Endothelial cell of umbilical vein (primary cell): Measurements from ENCODE around the gene KIF17. TPM values are rescaled to one million over a fixed set of nuclear protein-coding genes. Genes with fewer than 3 reads are reported as not detected.

Source experiments
- BruUV-seq: library from RNA; stranded (reverse); fragments of 400-500 nt; replicated peaks from 2 replicates; lab custom pipeline; 2021; lab: Mats Ljungman, UMichigan
- CTCF ChIA-PET: fragments of 300-600, 350-600 bp; sonication (Branson Sonifier 250); formaldehyde crosslinking; loops from one replicate; lab custom pipeline; 2021; ENCODE audit warnings: antibody characterized with exemption, inconsistent platforms; lab: Charles Lee
- POLR2A ChIA-PET: fragments of 300-600, 350-600 bp; sonication (Branson Sonifier 250); formaldehyde crosslinking; loops from one replicate; lab custom pipeline; 2021; ENCODE audit warnings: antibody characterized with exemption, inconsistent platforms; lab: Charles Lee
- DNase-seq: peaks from one replicate; pipeline ENCODE4 v3.0.0-alpha.2; 2011; ENCODE audit warnings: low read depth, low spot score
- FAIRE-seq: peaks from 2 replicates; lab custom pipeline; 2011; peaks lifted over from hg19 to GRCh38; lab: Jason Lieb, UNC
- H2AFZ ChIP-seq: 2 replicates; pipeline ENCODE4 v1.6.0; 2012; ENCODE audit warnings: low read depth, low read length, control low read depth, inconsistent platforms
- H3K27ac ChIP-seq: 2 replicates; pipeline ENCODE4 v1.5.1; 2011; ENCODE audit warnings: low read depth, mild to moderate bottlenecking, control low read depth, low read length, moderate library complexity; ENCODE audit not compliant: insufficient read depth
- H3K27me3 ChIP-seq, 2 experiments: 2 replicates each; pipeline versions ENCODE4 v1.6.0 to v1.6.1; 2011; ENCODE audit warnings: low read length in 2 of 2, mixed read lengths in 1 of 2; ENCODE audit not compliant: control insufficient read depth in 2 of 2, insufficient read depth in 2 of 2
- H3K36me3 ChIP-seq, 2 experiments: 2 replicates in 1 of 2; 3 replicates in 1 of 2; pipeline ENCODE4 v1.5.1; 2011; ENCODE audit warnings: low read length in 2 of 2, mild to moderate bottlenecking in 1 of 2, moderate library complexity in 1 of 2; ENCODE audit not compliant: control insufficient read depth in 2 of 2, insufficient read depth in 2 of 2; ENCODE audit errors: extremely low read depth in 1 of 2
- H3K4me1 ChIP-seq: 3 replicates; pipeline ENCODE4 v1.5.1; 2011; ENCODE audit warnings: mild to moderate bottlenecking, low read length; ENCODE audit not compliant: control insufficient read depth, insufficient read depth; ENCODE audit errors: extremely low read depth
- H3K4me2 ChIP-seq: 2 replicates; pipeline ENCODE4 v1.6.1; 2011; ENCODE audit warnings: low read length, control low read depth, mixed read lengths; ENCODE audit not compliant: insufficient read depth
- H3K4me3 ChIP-seq, 3 experiments: fragments of 200-600 bp in 1 of 3; sonication (generic), shearing (Covaris generic) in 1 of 3; replicated peaks in 1 of 3; 2 replicates each; pipeline ENCODE4 v1.5.1; 2011 to 2016; ENCODE audit warnings: control low read depth in 3 of 3, low read length in 3 of 3, mild to moderate bottlenecking in 2 of 3, inconsistent platforms in 1 of 3, low read depth in 1 of 3, moderate library complexity in 1 of 3; ENCODE audit not compliant: insufficient read depth in 1 of 3
- H3K79me2 ChIP-seq: 2 replicates; pipeline ENCODE4 v1.6.0; 2012; ENCODE audit warnings: low read length, inconsistent platforms; ENCODE audit not compliant: control insufficient read depth, insufficient read depth
- H3K9ac ChIP-seq: replicated peaks from 2 replicates; pipeline ENCODE3; 2011; ENCODE audit warnings: low read length, control low read depth; ENCODE audit not compliant: insufficient read depth; ENCODE audit errors: extremely low read depth
- H3K9me1 ChIP-seq: replicated peaks from 3 replicates; pipeline ENCODE4 v1.6.0; 2011; ENCODE audit warnings: mild to moderate bottlenecking, low read length; ENCODE audit not compliant: control insufficient read depth, insufficient read depth; ENCODE audit errors: extremely low read depth
- H3K9me3 ChIP-seq: replicated peaks from 2 replicates; pipeline ENCODE4 v1.5.1; 2012; ENCODE audit warnings: low read length, inconsistent platforms; ENCODE audit not compliant: control insufficient read depth, insufficient read depth
- H4K20me1 ChIP-seq: replicated peaks from 2 replicates; pipeline ENCODE3; 2011; ENCODE audit warnings: mild to moderate bottlenecking, low read length; ENCODE audit not compliant: control insufficient read depth, insufficient read depth; ENCODE audit errors: extremely low read depth
- CTCF ChIP-seq, 2 donors: IDR thresholded peaks; 1 replicate in 1 of 2; 2 replicates in 1 of 2; pipeline ENCODE4 v1.5.1; 2011; ENCODE audit warnings: low read length in 2 of 2, mild to moderate bottlenecking in 2 of 2, moderate library complexity in 2 of 2, control low read depth in 1 of 2, inconsistent platforms in 1 of 2, low read depth in 1 of 2; ENCODE audit not compliant: insufficient read depth in 1 of 2; ENCODE audit errors: extremely low read depth in 1 of 2
- EZH2 ChIP-seq: IDR thresholded peaks from 2 replicates; pipeline ENCODE4 v1.6.1; 2012; ENCODE audit warnings: borderline replicate concordance, low read depth, mild to moderate bottlenecking, moderate library complexity, low read length, inconsistent platforms; ENCODE audit not compliant: severe bottlenecking
- GATA2 ChIP-seq: IDR thresholded peaks from 2 replicates; pipeline ENCODE4 v1.7.0; 2011; ENCODE audit warnings: low read depth, mild to moderate bottlenecking, moderate library complexity, mixed read lengths, low read length; ENCODE audit not compliant: insufficient read length, insufficient read depth
- POLR2A ChIP-seq: IDR thresholded peaks from 2 replicates; pipeline ENCODE4 v1.6.1; 2012; ENCODE audit warnings: low read depth, mild to moderate bottlenecking, control low read depth, low read length
- dilution Hi-C: fragments of 300-500 bp; cut with MboI; formaldehyde crosslinking; loops from one replicate; pipeline ENCODE4 v1.15.0; 2019; ENCODE audit warnings: low sequenced_read_pairs; ENCODE audit not compliant: extremely low pct_ligation_motif_present
- intact Hi-C: fragments of 100-400 bp; cut with micrococcal nuclease; formaldehyde crosslinking; loops from one replicate; pipeline ENCODE4 v1.10.0; 2022
- polyA plus RNA-seq, 4 experiments: library from polyadenylated mRNA; depleted of rRNA in 3 of 4; stranded (reverse) in 3 of 4; unstranded in 1 of 4; fragments of >200 nt; gene quantifications; 2 replicates each; pipeline versions ENCODE4 v1.2.1 to v1.2.3, GENCODE V29; 2011 to 2012; ENCODE audit warnings: missing spikeins in 1 of 4
- total RNA-seq: library from RNA; stranded (reverse); gene quantifications from 2 replicates; pipeline ENCODE4 v1.2.3, GENCODE V29; 2021

The KIF17 gene
- total and polyA plus RNA-seq, 2 donors (not counting 3 experiments of a cell fraction or from before 2014, with no cell fraction given): 1.1 to 1.5 TPM

GRCh38 chr1:20662110-20662475, 55.7 kb downstream of the KIF17 start:
- peak overlapping the region; percentile 94 for H2AFZ ChIP-seq
- no peak for DNase-seq
- H3K9me3 ChIP-seq: no peaks in the 10 kb centered on the region
- FAIRE-seq: no peak
- H3K27ac ChIP-seq: no peak overlapping the region
- no peaks in the 10 kb centered on the region for H3K9me1 ChIP-seq
- dilution Hi-C loops (no loop called here), intact Hi-C loops (no loop called here)
- no peaks in the 10 kb centered on the region for H4K20me1 ChIP-seq
- peaks cover 37% of the 10 kb centered on the region for H3K79me2 ChIP-seq
- H3K4me3 ChIP-seq: peak overlapping the region; percentile 64 to 93 (median 88)
- CTCF ChIA-PET: interaction anchor here (1.1 to 2.1 kb wide), 2 partner anchors 12 to 28 kb away, joined by 6 to 9 read pairs; no protein-coding TSS in a partner anchor
- peaks cover 22% of the 10 kb centered on the region for H3K4me1 ChIP-seq
- H3K36me3 ChIP-seq: peaks cover 2 to 10% of the 10 kb centered on the region in 2 experiments
- no peak for TF ChIP-seq POLR2A
- TF ChIP-seq CTCF (IDR thresholded peaks at IDR 0.05; ENCODE audit: extremely low read depth in 1 of 2, insufficient read depth in 1 of 2, low read depth in 1 of 2, low read length in 2 of 2): no peak
- no peak for TF ChIP-seq GATA2
- TF ChIP-seq EZH2: no peak
- no peaks in the 10 kb centered on the region for H3K27me3 ChIP-seq
- POLR2A ChIA-PET: interaction anchor here (0.7 to 1.0 kb wide), 2 partner anchors 12 to 16 kb away, joined by 3 read pairs; no protein-coding TSS in a partner anchor
- peak overlapping the region; percentile 72 for H3K4me2 ChIP-seq
- peak overlapping the region; percentile 83 for H3K9ac ChIP-seq
- no TSS peak for BruUV-seq
